ENCODE measurements around the gene TNFRSF19. TPM values are rescaled to one million over a fixed set of nuclear protein-coding genes. Genes with fewer than 3 reads are reported as not detected.

Gene TNFRSF19
- total RNA-seq, 2 donors from 2014 or later: 0.82 to 0.90 TPM

DNA sequence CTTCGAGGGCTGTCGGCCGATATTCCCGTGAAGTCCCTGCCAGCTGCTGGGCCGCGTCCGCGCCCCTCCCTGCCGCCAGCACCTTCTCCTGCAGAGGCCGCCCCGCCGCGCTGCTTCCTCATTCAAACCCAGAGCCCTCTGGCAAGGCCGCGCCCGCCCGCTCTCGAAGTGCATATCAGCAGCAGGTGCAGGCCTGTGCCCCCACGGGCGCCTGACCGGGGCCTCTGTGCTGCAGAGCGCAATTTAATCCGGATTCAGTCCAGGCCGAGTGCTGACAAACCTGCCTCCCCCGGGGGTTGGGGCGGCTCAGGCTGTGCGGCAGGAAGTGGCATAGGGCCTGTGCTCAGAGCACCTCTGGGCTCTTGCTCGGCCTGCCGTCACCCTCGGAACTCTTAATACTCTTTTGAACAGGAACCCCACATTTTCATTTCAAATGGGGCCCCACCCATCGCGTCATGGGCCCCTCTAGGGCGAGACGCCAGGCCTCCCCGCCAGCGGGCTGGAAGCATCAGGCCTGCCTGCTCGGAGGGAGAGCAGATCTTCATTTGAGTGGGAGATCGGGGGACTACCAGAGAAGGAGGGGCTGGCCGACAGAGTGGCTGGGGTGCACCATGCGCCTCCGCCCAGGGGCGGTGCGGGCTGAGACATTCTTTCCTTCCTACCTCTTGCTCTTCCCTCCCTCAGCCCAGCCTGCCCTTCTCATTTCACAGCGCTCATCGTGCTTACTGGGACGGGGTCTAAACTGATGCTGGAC is 125.7 kb downstream of the TNFRSF19 start:
- no peaks in the 10 kb centered on the region for H3K9me3 ChIP-seq
- H3K36me3 ChIP-seq: no peaks in the 10 kb centered on the region
- no peak overlapping the region for H3K9ac ChIP-seq (ENCODE audit: low read depth in 2 of 2, low read length in 2 of 2)
- peak overlapping the region; percentile 9 for H3K4me3 ChIP-seq
- no peaks in the 10 kb centered on the region for H3K27me3 ChIP-seq
- DNase-seq: peak; percentile 34
- H3K27ac ChIP-seq: no peak overlapping the region
- intact Hi-C loops (cut with DNase I): no loop called here
- TF ChIP-seq, protein P1, sequence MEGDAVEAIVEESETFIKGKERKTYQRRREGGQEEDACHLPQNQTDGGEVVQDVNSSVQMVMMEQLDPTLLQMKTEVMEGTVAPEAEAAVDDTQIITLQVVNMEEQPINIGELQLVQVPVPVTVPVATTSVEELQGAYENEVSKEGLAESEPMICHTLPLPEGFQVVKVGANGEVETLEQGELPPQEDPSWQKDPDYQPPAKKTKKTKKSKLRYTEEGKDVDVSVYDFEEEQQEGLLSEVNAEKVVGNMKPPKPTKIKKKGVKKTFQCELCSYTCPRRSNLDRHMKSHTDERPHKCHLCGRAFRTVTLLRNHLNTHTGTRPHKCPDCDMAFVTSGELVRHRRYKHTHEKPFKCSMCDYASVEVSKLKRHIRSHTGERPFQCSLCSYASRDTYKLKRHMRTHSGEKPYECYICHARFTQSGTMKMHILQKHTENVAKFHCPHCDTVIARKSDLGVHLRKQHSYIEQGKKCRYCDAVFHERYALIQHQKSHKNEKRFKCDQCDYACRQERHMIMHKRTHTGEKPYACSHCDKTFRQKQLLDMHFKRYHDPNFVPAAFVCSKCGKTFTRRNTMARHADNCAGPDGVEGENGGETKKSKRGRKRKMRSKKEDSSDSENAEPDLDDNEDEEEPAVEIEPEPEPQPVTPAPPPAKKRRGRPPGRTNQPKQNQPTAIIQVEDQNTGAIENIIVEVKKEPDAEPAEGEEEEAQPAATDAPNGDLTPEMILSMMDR (IDR thresholded peaks at IDR 0.05): no peak
- no peaks in the 10 kb centered on the region for H3K4me1 ChIP-seq

DNA sequence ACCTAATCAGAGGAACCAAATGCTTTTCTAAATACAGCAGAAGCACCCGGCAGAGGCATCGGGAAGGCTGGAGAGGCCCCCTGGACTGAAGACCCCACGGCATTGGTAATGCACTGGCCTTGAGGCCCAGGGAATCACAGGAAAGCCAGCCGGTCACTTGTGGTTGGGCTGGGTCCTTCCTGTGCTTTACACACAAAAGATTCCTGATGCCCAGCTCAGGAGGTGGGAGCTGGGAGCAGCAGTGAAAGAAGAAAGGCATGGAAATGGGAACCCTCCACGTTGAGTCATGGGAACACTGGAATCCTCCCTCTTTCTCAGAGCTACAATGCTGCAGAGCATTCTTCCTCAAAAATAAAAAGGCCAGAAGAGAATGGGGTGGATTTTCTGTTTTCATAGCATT is 126.4 kb downstream of the TNFRSF19 start:
- H3K4me3 ChIP-seq: no peak overlapping the region
- H3K4me1 ChIP-seq: no peaks in the 10 kb centered on the region
- intact Hi-C loops (cut with DNase I): no loop called here
- H3K27ac ChIP-seq: no peak overlapping the region
- H3K9ac ChIP-seq (ENCODE audit: low read depth in 2 of 2, low read length in 2 of 2): no peak overlapping the region
- TF ChIP-seq, protein P1 (IDR thresholded peaks at IDR 0.05): no peak
- H3K27me3 ChIP-seq: no peaks in the 10 kb centered on the region
- H3K36me3 ChIP-seq: no peaks in the 10 kb centered on the region
- no peaks in the 10 kb centered on the region for H3K9me3 ChIP-seq
- DNase-seq: no peak

DNA sequence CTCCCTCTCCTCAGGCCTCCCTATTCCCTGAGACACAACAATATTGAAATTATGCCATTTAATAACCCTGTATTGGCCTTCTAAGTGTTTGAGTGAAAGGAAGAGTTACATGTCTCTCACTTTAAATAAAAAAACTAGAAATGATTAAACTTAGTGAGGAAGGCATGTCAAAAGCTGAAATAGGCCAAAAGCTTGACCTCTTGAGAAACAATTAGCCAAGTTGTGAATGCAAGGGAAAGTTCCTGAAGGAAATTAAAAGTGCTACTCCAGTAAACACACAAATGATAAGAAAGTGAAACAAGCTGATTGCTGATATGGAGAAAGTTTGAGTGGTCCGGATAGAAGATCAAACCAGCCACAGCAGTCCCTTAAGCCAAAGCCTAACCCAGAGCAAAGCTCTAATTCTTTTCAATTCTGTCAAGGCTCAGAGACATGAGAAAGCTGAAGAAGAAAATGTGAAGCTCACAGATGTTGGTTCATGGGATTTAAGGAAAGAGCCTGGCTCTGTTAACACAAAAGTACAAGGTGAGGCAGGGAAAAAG is 127.6 kb downstream of the TNFRSF19 start:
- no peak for DNase-seq
- intact Hi-C loops (cut with DNase I): no loop called here
- H3K4me1 ChIP-seq: no peaks in the 10 kb centered on the region
- H3K9ac ChIP-seq (ENCODE audit: low read depth in 2 of 2, low read length in 2 of 2): no peak overlapping the region
- H3K9me3 ChIP-seq: no peaks in the 10 kb centered on the region
- no peak overlapping the region for H3K27ac ChIP-seq
- TF ChIP-seq, protein P1 (IDR thresholded peaks at IDR 0.05): no peak
- no peak overlapping the region for H3K4me3 ChIP-seq
- H3K27me3 ChIP-seq: no peaks in the 10 kb centered on the region
- H3K36me3 ChIP-seq: no peaks in the 10 kb centered on the region

DNA sequence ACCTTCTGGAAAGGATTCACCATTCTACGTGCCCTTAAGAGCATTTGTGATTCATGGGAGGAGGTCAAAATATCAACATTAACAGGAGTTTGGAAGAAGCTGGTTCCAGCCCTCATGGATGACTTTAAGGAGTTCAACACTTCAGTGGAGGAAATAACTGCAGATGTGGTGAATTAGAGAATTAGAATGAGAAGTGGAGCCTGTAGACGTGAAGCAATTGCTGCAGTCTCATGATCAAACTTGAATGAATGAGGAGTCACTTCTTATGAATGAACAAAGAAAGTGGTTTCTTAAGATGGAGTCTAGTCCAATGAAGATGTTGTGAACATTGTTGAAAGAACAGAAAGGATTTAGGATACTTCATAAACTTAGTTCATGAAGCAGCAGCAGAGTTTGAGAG is 129.1 kb downstream of the TNFRSF19 start:
- intact Hi-C loops (cut with DNase I): no loop called here

DNA sequence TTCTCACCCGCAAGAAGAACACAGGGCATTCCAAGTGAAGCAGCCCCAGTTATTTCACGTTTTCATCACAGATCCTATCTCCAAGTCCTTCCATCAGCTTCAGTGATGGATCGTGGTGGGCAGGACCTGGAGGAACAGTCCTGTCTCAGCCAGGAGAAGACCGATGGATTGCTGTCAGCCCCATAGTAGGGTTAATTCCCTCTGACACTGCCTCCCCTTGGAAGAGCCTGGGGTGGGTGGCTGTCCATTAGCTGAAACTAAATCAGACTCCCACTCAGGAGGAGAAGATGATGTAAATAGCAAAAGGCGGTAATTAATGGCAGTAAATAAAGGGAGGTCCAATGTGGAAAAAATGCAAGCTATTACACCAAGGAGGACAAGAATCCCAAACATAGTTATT is 131.0 kb downstream of the TNFRSF19 start:
- no peaks in the 10 kb centered on the region for H3K27me3 ChIP-seq
- no peak for DNase-seq
- H3K9me3 ChIP-seq: no peaks in the 10 kb centered on the region
- no peaks in the 10 kb centered on the region for H3K4me1 ChIP-seq
- H3K27ac ChIP-seq: no peak overlapping the region
- TF ChIP-seq, protein P1 (IDR thresholded peaks at IDR 0.05): no peak
- H3K36me3 ChIP-seq: no peaks in the 10 kb centered on the region
- H3K9ac ChIP-seq (ENCODE audit: low read depth in 2 of 2, low read length in 2 of 2): no peak overlapping the region
- no peak overlapping the region for H3K4me3 ChIP-seq
- intact Hi-C loops (cut with DNase I): no loop called here

More for the DNA sequence above, 129.1 kb downstream of the TNFRSF19 start:
- H3K4me1 ChIP-seq: no peaks in the 10 kb centered on the region
- H3K9me3 ChIP-seq: no peaks in the 10 kb centered on the region
- H3K9ac ChIP-seq (ENCODE audit: low read depth in 2 of 2, low read length in 2 of 2): no peak overlapping the region
- no peak for DNase-seq
- no peak overlapping the region for H3K27ac ChIP-seq
- TF ChIP-seq, protein P1 (IDR thresholded peaks at IDR 0.05): no peak
- no peaks in the 10 kb centered on the region for H3K27me3 ChIP-seq
- H3K4me3 ChIP-seq: no peak overlapping the region
- no peaks in the 10 kb centered on the region for H3K36me3 ChIP-seq

Measured in colonic mucosa (tissue), 4 donors.